Skin of body (tissue), 3 donors: ENCODE results near the gene RASAL1. TPM values are rescaled to one million over a fixed set of nuclear protein-coding genes. Genes with fewer than 3 reads are reported as not detected.

Source experiments
- DNase-seq: peaks from one replicate; lab custom pipeline; 2025; lab: John Stamatoyannopoulos, UW
- small RNA-seq: library from RNA; depleted of rRNA; stranded (forward); fragments of <200 nt; gene quantifications from one replicate; pipeline ENCODE3, GENCODE V24; 2014; ENCODE audit warnings: low replicate concordance
- total RNA-seq: library from RNA; depleted of rRNA; stranded (reverse); fragments of >200 nt; gene quantifications from one replicate; pipeline ENCODE4 v1.2.3, GENCODE V29; 2014

Gene RASAL1
- total RNA-seq, 1 donor from 2014 or later = 8.1 TPM

DNA sequence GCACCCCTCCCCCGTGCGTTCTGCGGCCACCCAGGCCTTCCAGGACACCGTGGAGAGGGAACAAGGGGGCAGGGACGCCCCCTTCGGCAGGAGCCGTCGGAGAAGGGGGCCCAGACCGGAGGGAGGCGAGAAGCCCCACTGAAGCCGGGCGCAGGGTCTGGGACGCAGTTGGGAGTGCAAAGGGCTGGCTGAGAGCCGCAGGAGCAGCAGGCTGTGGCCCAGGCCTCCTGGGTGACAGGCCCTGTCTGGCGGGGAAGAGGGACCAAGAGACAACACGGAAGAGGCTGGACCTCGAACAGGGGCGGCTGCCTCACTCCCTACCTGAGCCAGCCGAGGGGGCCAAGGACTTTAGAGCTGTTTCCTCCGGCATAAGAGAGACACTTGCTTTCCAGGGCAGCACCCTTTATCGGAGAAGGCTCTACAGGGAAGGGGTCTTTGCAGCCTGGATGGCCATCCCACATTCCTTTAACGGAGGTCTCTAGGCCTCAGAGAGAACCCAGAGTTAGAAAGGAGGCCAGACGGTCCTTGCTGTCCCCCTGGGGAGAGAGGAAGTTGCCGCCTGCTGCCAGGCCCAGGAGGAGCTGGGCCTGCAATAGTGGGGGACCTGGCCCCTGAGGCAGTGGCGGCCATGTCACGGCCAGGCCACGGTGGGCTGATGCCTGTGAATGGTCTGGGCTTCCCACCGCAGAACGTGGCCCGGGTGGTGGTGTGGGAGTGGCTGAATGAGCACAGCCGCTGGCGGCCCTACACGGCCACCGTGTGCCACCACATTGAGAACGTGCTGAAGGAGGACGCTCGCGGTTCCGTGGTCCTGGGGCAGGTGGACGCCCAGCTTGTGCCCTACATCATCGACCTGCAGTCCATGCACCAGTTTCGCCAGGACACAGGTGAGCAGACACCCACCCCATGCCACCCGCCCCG lies 77.7 kb downstream of the RASAL1 start:
- no peak for DNase-seq

GRCh38 chr12:113056631-113057488 lies 78.7 kb downstream of the RASAL1 start, which contains the start of gene DTX1:
TSS of gene DTX1 (plus strand) at chr12:113056730. CDS start at chr12:113058193, 1,463 bp downstream.
- no peak for DNase-seq

GRCh38 chr12:113056381-113056630 lies 79.3 kb downstream of the RASAL1 start:
- no peak for DNase-seq

DNA sequence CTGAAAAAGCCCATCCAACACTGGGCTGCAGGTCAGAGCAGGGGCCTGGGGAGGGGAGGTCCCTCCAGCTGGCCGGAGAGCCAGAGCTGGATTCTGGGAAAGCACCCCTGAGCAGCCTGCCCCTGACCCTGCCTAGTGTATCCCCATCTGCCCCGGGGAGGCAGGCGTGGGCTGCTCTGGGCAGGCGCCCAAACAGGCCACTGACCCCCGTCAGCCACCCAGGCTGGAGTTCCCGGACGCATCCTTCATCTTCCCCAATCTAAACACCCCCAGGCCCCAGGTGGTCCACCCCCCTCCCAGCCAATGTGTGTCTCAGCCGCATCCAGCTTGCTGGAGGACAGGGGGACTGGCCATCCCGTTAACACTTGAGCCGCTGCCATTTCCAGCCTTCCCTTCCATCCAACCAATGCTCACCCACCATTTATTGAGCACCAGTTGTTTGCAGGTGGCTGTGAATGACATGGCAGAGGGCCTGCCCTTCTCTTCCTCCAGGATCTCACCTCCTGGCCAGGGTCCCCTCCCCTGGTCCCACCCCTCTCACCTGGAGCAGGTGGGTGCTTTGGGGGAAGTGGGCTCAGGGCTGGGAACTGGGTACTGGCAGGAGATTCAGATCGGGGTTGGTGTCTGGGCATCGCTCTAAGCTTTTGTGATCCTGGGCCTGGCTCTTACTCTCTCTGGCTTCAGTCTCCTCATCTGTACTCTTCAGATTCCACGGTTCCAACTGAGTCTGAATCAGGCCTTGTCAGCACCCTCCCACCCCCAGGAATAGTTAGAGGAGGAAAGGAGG lies 79.8 kb downstream of the RASAL1 start:
- no peak for DNase-seq

GRCh38 chr12:113054948-113055486 lies 80.5 kb downstream of the RASAL1 start:
- no peak for DNase-seq

GRCh38 chr12:113052326-113052725 lies 83.2 kb downstream of the RASAL1 start:
- DNase-seq = no peak

DNA sequence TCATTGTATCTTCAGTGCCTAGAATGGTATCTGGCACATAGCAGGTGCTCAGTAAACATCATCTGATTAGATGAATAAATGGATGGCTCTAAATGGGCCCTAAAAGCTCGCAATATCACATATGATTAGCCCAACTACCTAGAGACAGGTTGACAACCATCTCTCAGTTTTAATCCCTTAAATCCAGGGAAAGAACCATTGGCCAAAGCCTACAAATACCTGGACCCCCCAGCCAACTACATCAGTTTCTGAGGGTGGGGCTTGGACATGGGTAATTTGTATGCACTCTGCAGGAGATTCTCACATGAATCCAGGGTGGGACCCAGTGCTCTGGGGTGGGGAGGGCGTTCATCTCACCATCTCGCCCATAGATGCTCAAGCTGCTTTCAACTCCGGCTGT lies 83.8 kb downstream of the RASAL1 start:
- DNase-seq = no peak

DNA sequence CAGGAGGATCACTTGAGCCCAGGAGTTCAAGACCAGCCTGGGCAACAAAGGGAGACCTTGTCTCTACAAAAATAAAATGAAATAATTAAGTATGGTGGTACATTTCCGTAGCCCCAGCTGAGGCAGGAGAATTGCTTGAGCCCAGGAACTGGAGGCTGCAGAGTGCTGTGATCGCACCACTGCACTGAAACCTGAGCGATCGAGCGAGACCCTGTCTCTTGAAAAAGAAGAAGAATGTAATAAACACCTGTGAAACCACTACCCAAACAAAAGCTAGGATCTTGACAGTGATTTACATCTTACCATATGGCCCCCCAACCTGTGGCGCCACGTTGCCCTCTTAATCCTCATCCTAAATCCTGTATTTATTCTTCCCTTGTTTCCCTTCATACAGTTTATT lies 84.8 kb downstream of the RASAL1 start:
- DNase-seq = no peak

DNA sequence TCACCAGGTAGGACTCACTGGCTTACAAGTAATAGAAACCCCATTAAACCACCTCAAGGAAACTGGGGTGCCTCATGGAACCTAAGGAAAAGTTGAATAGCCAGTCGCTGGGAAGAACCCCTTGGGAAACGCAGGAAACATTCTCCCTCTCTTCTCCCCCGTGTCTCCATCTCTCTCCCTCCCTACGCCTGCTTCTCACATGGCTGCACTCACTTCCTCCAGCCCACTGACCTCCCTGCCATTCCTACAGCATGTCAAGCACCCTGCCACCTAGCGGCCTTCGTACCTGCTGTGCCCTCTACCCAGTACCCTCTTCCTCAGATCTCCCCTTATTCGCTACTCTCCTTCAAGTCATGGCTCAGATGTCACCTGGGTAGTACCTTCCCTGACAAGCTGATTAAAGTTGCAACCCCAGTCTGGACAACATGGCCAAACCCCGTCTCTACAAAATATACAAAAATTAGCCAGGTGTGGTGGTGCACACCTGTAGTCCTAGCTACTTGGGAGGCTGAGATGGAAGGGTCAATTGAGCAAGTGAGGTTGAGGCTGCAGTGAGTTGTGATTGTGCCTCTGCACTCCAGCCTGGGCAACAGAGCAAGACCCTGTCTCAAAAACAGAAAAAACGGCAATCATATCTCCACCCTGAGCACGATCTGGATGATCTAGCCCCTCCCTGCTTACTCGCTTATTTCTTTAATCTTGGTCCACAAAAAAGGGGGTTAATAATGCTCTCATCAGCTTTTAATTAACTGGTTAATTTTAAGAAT lies 85.4 kb downstream of the RASAL1 start:
- no peak for DNase-seq

Small RNA genes lying within 50 kb of the gene (small RNA-seq; reads per million reads assigned to genes)
- gene MIR7106 (not detected), gene RF00019 (not detected)

Other genes starting within 250 kb of the RASAL1 start
- gene OAS1, start 228.8 kb downstream of the RASAL1 start, total RNA-seq = 9.9 TPM
- 7.6 TPM for gene OAS3, start 197.3 kb downstream of the RASAL1 start, total RNA-seq
- gene OAS2, start 157.2 kb downstream of the RASAL1 start, total RNA-seq = 2.2 TPM
- gene DTX1, start 79.0 kb downstream of the RASAL1 start, total RNA-seq = 9.0 TPM
- gene CFAP73, start 14.0 kb upstream of the RASAL1 start, total RNA-seq = not detected
- 15.4 TPM for gene DDX54, start 49.7 kb upstream of the RASAL1 start, total RNA-seq
- 5.3 TPM for gene RITA1, start 50.0 kb upstream of the RASAL1 start, total RNA-seq
- 19.0 TPM for gene TPCN1, start 85.7 kb upstream of the RASAL1 start, total RNA-seq
- gene SLC8B1, start 199.3 kb upstream of the RASAL1 start, total RNA-seq = 14.1 TPM
- 11.1 TPM for gene PLBD2, start 222.8 kb upstream of the RASAL1 start, total RNA-seq